ENCODE data around the gene ZNF837. TPM values are rescaled to one million over a fixed set of nuclear protein-coding genes. Genes with fewer than 3 reads are reported as not detected.
"Not testable (repeated sequence)": the region's sequence is repeated elsewhere in the genome, so short reads cannot be mapped to it uniquely, and the experiment has no call there.

Gene ZNF837
- polyA plus RNA-seq, 6 donors from 2014 or later = 7.5 to 13.5 (median 8.5) TPM

GRCh38 chr19:58348080-58348479 lies 32.8 kb downstream of the ZNF837 start:
- peaks cover 20 to 47% (median 33%) of the 10 kb centered on the region in 3 donors for H3K4me1 Mint-ChIP-seq
- H3K36me3 Mint-ChIP-seq, H3K27me3 Mint-ChIP-seq, DNase-seq, H3K9me3 Mint-ChIP-seq: not testable (repeated sequence)
- H3K27ac Mint-ChIP-seq = peak overlapping the region in 4 of 6 donors; percentile 74 to 95 (median 78)
- ATAC-seq (ENCODE audit: low read depth in 2 of 2) = peak; percentile 2 to 4
- peak overlapping the region; percentile 91 to 98 (median 95) for H3K4me3 Mint-ChIP-seq

DNA sequence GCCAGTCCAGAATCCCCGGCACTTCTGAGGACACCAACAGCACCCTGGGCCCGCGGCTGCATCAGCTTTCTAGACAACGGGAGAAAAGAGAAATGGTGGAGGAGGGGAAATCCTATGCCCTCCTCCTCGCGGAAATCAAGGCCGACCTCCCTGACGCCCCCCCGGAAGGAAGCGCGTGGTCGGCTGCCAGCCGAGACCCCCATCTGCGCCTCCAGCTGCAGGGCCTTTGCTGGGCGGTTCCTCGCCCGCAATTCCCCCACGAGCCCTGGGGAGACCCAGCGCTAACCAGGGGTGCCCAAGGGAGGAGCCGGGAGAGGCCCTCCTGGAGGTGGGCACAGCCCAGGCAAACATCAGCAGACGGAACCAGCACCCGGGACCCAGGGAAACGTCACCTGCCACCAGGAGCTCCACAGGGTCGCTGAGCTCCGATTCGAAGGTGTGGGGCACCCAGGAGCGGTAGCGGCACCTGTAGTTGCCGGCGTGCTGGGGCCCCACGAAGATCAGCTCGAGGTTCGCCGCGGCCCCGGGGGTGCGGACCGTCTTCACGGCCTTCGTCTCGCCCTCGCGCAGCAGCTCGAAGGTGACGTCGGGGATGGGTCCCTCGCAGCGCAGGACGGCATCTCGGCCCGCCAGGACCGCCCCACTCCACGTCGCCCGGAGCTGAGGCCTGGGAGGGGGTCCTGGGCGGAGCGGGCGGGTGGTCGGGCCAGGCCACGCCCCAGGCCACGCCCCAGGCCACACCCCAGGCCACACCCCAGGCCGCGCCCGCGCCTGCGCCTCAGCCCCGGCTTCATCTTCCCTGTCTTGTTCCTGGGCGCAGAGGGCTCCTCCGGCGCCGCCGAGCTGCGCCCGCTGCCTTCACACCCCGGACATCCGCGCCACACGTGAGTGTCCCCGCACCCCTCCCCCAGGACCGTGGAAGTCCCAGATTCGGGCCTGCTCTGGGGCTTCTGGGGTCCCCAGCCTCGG lies 33.6 kb downstream of the ZNF837 start:
- Mint-ChIP-seq H3K4me3 (peak overlapping the region; percentile 91 to 98 (median 95)), H3K27me3 (no peaks in the 10 kb centered on the region), H3K9me3 (no peaks in the 10 kb centered on the region), H3K36me3 (peaks cover 0 to 8% of the 10 kb centered on the region in 2 donors), H3K27ac (peak overlapping the region in 5 of 6 donors; percentile 74 to 95 (median 91)), H3K4me1 (peaks cover 16 to 45% (median 29%) of the 10 kb centered on the region in 3 donors)
- DNase-seq (peak; percentile 74), ATAC-seq (ENCODE audit: low read depth in 2 of 2) (peak; percentile 89)

GRCh38 chr19:58345558-58345957 lies 35.3 kb downstream of the ZNF837 start:
- Mint-ChIP-seq H3K36me3 (peaks cover 0 to 8% of the 10 kb centered on the region in 2 donors), H3K4me1 (peaks cover 18 to 36% (median 21%) of the 10 kb centered on the region in 3 donors)

GRCh38 chr19:58338825-58339558 lies 41.8 kb downstream of the ZNF837 start:
- no peak overlapping the region for H3K4me3 Mint-ChIP-seq
- H3K9me3 Mint-ChIP-seq = no peaks in the 10 kb centered on the region
- ATAC-seq (ENCODE audit: low read depth in 2 of 2) = no peak
- H3K27me3 Mint-ChIP-seq = no peaks in the 10 kb centered on the region
- no peak for DNase-seq
- H3K27ac Mint-ChIP-seq = no peak overlapping the region
- H3K4me1 Mint-ChIP-seq = peaks cover 3 to 10% (median 5%) of the 10 kb centered on the region in 3 donors
- peaks cover 15 to 37% of the 10 kb centered on the region in 2 donors for H3K36me3 Mint-ChIP-seq

More at GRCh38 chr19:58345558-58345957, 35.3 kb downstream of the ZNF837 start:
- ATAC-seq (ENCODE audit: low read depth in 2 of 2) (no peak), DNase-seq (no peak)
- Mint-ChIP-seq H3K4me3 (peak overlapping the region; percentile 57 to 98 (median 94)), H3K9me3 (no peaks in the 10 kb centered on the region), H3K27ac (peak overlapping the region in 4 of 6 donors; percentile 23 to 74 (median 30)), H3K27me3 (no peaks in the 10 kb centered on the region)

DNA sequence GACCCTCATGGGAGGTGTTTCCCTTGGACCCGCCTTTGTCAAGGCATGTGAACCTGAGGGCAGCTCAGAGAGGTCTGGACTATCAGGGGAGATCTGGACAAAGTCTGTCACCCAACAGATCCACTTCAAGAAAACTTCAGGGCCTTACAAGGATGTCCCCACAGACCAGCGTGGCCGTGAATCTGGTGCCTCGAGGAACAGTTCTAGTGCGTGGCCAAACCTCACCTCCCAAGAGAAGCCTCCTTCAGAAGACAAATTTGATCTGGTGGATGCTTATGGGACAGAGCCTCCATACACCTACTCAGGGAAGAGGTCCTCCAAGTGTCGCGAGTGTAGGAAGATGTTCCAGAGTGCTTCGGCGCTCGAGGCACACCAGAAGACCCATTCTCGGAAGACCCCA lies 42.5 kb downstream of the ZNF837 start:
- no peak for ATAC-seq (ENCODE audit: low read depth in 2 of 2)
- Mint-ChIP-seq H3K27me3 (no peaks in the 10 kb centered on the region), H3K27ac (no peak overlapping the region), H3K4me1 (peaks cover 3 to 10% (median 5%) of the 10 kb centered on the region in 3 donors), H3K36me3 (peaks cover 15 to 37% of the 10 kb centered on the region in 2 donors), H3K9me3 (no peaks in the 10 kb centered on the region), H3K4me3 (no peak overlapping the region)
- no peak for DNase-seq

DNA sequence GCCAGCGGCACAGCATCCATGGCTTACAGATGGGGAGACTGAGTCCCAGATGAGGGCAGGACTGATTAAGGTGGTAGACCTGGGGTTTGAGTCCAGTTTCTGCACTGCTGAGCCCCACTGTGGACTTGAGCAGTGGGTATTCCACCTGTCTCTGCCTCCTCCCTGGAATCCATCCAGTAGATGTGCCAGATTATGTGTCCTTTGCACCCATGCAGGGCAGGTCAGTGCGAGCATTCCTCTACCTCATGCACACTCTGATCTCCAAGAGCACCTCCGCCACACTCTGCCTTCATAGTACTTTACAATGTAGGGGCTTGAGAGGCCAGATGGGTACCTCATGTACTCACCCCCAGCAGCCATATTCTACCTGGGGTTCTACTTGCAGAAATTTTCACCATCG lies 44.0 kb downstream of the ZNF837 start:
- H3K27ac Mint-ChIP-seq = peak overlapping the region in 1 of 6 donors; percentile 59

GRCh38 chr19:58336216-58336615 lies 44.6 kb downstream of the ZNF837 start:
- no peaks in the 10 kb centered on the region for H3K27me3 Mint-ChIP-seq
- peaks cover 3 to 9% (median 3%) of the 10 kb centered on the region in 3 donors for H3K4me1 Mint-ChIP-seq
- DNase-seq (no peak), ATAC-seq (ENCODE audit: low read depth in 2 of 2) (no peak)
- H3K9me3 Mint-ChIP-seq = no peaks in the 10 kb centered on the region
- H3K4me3 Mint-ChIP-seq = no peak overlapping the region
- no peak overlapping the region for H3K27ac Mint-ChIP-seq
- H3K36me3 Mint-ChIP-seq = peaks cover 15 to 37% of the 10 kb centered on the region in 2 donors

More for the DNA sequence above, 44.0 kb downstream of the ZNF837 start:
- Mint-ChIP-seq H3K4me1 (peaks cover 3 to 10% (median 5%) of the 10 kb centered on the region in 3 donors), H3K9me3 (no peaks in the 10 kb centered on the region), H3K36me3 (peaks cover 15 to 37% of the 10 kb centered on the region in 2 donors), H3K4me3 (no peak overlapping the region), H3K27me3 (no peaks in the 10 kb centered on the region)
- no peak for ATAC-seq (ENCODE audit: low read depth in 2 of 2)
- DNase-seq = no peak

- no peaks in the 10 kb centered on the region for H3K27me3 Mint-ChIP-seq
- H3K36me3 Mint-ChIP-seq = peaks cover 15 to 37% of the 10 kb centered on the region in 2 donors
- ATAC-seq (ENCODE audit: low read depth in 2 of 2) (no peak), DNase-seq (no peak)
- H3K27ac Mint-ChIP-seq = no peak overlapping the region
- H3K4me1 Mint-ChIP-seq = peaks cover 0 to 10% (median 3%) of the 10 kb centered on the region in 3 donors
- no peak overlapping the region for H3K4me3 Mint-ChIP-seq
- no peaks in the 10 kb centered on the region for H3K9me3 Mint-ChIP-seq
Observed at GRCh38 chr19:58335630-58336029, 45.2 kb downstream of the ZNF837 start.

DNA sequence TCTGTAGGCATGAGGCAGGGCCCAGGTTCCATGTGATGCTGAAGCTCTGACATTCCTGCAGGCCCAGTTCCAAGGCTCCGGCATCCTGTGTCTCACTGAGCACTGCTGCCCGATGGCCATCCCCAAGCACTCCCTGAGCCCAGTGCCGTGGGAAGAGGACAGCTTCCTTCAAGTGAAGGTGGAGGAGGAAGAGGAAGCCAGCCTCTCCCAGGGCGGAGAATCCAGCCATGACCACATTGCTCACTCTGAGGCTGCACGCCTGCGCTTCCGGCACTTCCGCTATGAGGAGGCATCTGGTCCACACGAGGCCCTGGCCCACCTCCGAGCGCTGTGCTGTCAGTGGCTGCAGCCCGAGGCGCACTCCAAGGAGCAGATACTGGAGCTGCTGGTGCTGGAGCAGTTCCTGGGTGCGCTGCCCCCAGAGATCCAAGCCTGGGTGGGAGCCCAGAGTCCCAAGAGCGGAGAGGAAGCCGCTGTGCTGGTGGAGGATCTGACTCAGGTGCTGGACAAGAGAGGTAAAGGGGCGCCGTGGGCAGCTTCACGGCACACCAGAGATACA lies 46.1 kb downstream of the ZNF837 start:
- Mint-ChIP-seq H3K4me3 (no peak overlapping the region), H3K27ac (peak overlapping the region in 1 of 6 donors; percentile 25), H3K9me3 (no peaks in the 10 kb centered on the region), H3K36me3 (peaks cover 11 to 31% of the 10 kb centered on the region in 2 donors), H3K4me1 (peaks cover 0 to 8% (median 3%) of the 10 kb centered on the region in 3 donors), H3K27me3 (no peaks in the 10 kb centered on the region)
- no peak for DNase-seq
- no peak for ATAC-seq (ENCODE audit: low read depth in 2 of 2)

DNA sequence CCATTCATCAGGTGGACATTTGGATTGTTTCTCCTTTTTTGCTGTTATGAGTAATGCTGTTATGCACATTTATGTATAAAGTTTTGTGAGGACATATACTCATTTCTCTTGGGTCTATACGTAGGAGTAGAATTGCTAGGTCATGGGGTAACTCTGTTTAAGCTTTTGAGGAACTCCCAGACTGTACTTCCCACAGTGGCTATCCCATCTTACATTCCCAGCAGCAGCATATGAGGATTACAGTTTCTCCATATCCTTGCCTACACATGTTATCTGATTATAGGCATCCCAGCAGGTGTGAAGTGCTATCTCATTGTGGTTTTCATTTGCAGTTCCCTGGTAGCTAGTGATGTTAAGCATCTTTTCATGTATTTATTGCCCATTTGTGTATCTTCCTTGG lies 48.1 kb downstream of the ZNF837 start:
- H3K4me3 Mint-ChIP-seq = no peak overlapping the region
- H3K27ac Mint-ChIP-seq = no peak overlapping the region
- DNase-seq (no peak), ATAC-seq (ENCODE audit: low read depth in 2 of 2) (no peak)
- H3K4me1 Mint-ChIP-seq = peaks cover 0 to 13% (median 9%) of the 10 kb centered on the region in 3 donors
- peaks cover 0 to 14% of the 10 kb centered on the region in 2 donors for H3K36me3 Mint-ChIP-seq
- no peaks in the 10 kb centered on the region for H3K9me3 Mint-ChIP-seq
- H3K27me3 Mint-ChIP-seq = no peaks in the 10 kb centered on the region

DNA sequence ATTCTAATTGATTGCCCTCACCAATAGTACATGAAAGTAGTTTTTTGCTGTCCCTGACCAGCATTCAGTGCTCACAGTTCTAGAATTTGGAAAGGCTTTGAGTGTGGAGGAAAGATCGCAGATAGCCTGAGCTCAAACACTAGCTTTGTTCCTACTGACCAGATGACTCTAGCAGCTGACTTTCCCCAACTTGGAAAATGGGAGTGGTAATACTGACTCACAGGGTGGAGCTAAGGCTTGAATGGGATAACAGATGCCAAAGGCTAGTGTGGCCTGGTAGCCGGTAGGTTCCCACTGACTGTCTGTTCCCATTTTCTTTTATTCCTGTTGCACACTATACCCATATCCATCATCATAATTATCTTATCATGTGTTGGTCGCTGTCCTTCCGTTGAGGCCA lies 50.4 kb downstream of the ZNF837 start:
- H3K27me3 Mint-ChIP-seq = no peaks in the 10 kb centered on the region
- no peaks in the 10 kb centered on the region for H3K9me3 Mint-ChIP-seq
- DNase-seq (no peak), ATAC-seq (ENCODE audit: low read depth in 2 of 2) (no peak)
- H3K4me3 Mint-ChIP-seq = no peak overlapping the region
- H3K27ac Mint-ChIP-seq = peak overlapping the region in 3 of 6 donors; percentile 2 to 60 (median 8)
- peaks cover 0 to 8% of the 10 kb centered on the region in 2 donors for H3K36me3 Mint-ChIP-seq
- H3K4me1 Mint-ChIP-seq = peaks cover 0 to 13% (median 9%) of the 10 kb centered on the region in 3 donors

- H3K36me3 Mint-ChIP-seq = no peaks in the 10 kb centered on the region
- peak overlapping the region in 1 of 8 donors; percentile 43 for H3K4me3 Mint-ChIP-seq
- no peak for ATAC-seq (ENCODE audit: low read depth in 2 of 2)
- H3K4me1 Mint-ChIP-seq = peaks cover 0 to 10% (median 7%) of the 10 kb centered on the region in 3 donors
- H3K27me3 Mint-ChIP-seq = no peaks in the 10 kb centered on the region
- H3K9me3 Mint-ChIP-seq = no peaks in the 10 kb centered on the region
- peak overlapping the region in 3 of 6 donors; percentile 48 to 67 (median 58) for H3K27ac Mint-ChIP-seq
- DNase-seq = peak; percentile 24
Observed at GRCh38 chr19:58328999-58329398, 51.8 kb downstream of the ZNF837 start.

Measured in naive B cell (primary cell).